Upper lobe of left lung (tissue), 6 donors: ENCODE results near the gene CCDC61. TPM values are rescaled to one million over a fixed set of nuclear protein-coding genes. Genes with fewer than 3 reads are reported as not detected.

Experiments used
- ATAC-seq, 2 donors: fragments of 200-7000 bp; cut with Tn5 transposase; one replicate each; pipeline ENCODE4 v1.9.1; 2022; ENCODE audit warnings: mild to moderate bottlenecking in 2 of 2, moderate library complexity in 2 of 2; ENCODE audit not compliant: low FRiP score in 2 of 2
- DNase-seq, 2 donors: peaks; one replicate each; pipeline ENCODE4 v3.0.0-alpha.2; 2019 to 2020
- H3K27ac ChIP-seq, 4 donors: fragments of 200-600 bp; sonication (generic); one replicate each; pipeline ENCODE4 v1.5.1; 2016 to 2019
- H3K27me3 ChIP-seq, 4 donors: fragments of 200-600 bp; sonication (generic); one replicate each; pipeline ENCODE4 v1.5.1; 2017 to 2019
- H3K36me3 ChIP-seq, 4 donors: fragments of 200-600 bp; sonication (generic); one replicate each; pipeline ENCODE4 v1.5.1; 2016 to 2019
- H3K4me1 ChIP-seq, 4 donors: fragments of 200-600 bp; sonication (generic); one replicate each; pipeline ENCODE4 v1.5.1; 2018 to 2019
- H3K4me3 ChIP-seq, 4 donors: fragments of 200-600 bp; sonication (generic); one replicate each; pipeline ENCODE4 v1.5.1; 2017 to 2019; ENCODE audit warnings: mild to moderate bottlenecking in 2 of 4, moderate library complexity in 1 of 4
- H3K9me3 ChIP-seq, 4 donors: fragments of 200-600 bp; sonication (generic); one replicate each; pipeline ENCODE4 v1.5.1; 2018 to 2019
- CTCF ChIP-seq, 6 experiments: fragments of 450-650 bp in 4 of 6; fragments of 200-600 bp in 2 of 6; sonication (generic) in 2 of 6; IDR thresholded peaks; one replicate each; pipeline ENCODE4 v1.5.1; 2016 to 2019; ENCODE audit warnings: antibody characterized with exemption in 6 of 6
- EP300 ChIP-seq, 4 donors: sonication (generic); formaldehyde crosslinking; IDR thresholded peaks; one replicate each; pipeline ENCODE4 v1.5.1; 2017; ENCODE audit warnings: antibody characterized with exemption in 4 of 4, control low read depth in 2 of 4
- POLR2A ChIP-seq, 4 donors: fragments of 450-650 bp; IDR thresholded peaks; one replicate each; pipeline ENCODE4 v1.5.1; 2016 to 2017; ENCODE audit warnings: antibody characterized with exemption in 4 of 4, mild to moderate bottlenecking in 2 of 4
- POLR2AphosphoS5 ChIP-seq, 2 donors: sonication (generic); formaldehyde crosslinking; IDR thresholded peaks; one replicate each; pipeline ENCODE4 v1.5.1; 2017; ENCODE audit warnings: antibody characterized with exemption in 2 of 2
- WGBS, 2 donors: methylation state at CpG; one replicate each; pipeline ENCODE4 v1.1.5; 2017 to 2018; 5-methylcytosine and 5-hydroxymethylcytosine counted together
- total RNA-seq, 6 donors: library from RNA; depleted of rRNA in 4 of 6; stranded (reverse); fragments of >200 nt in 4 of 6; gene quantifications; one replicate each; pipeline versions ENCODE4 v1.1.0 to v1.2.1, GENCODE V29; 2016 to 2021
- donor health status: DM: no; HTN: no; CAD: no; lungs with moderate emphysema.
- donor health status: DM: no; HTN: yes; CAD: no; lungs with severe emphysema.

Gene CCDC61
- total RNA-seq, 6 donors from 2014 or later, result 5.9 to 28.3 (median 20.3) TPM

GRCh38 chr19:46035546-46035945 is 40.3 kb downstream of the CCDC61 start:
- H3K27me3 ChIP-seq, result peaks cover 0 to 3% (median 0%) of the 10 kb centered on the region in 4 donors
- no peak overlapping the region for H3K27ac ChIP-seq
- H3K4me1 ChIP-seq, result no peaks in the 10 kb centered on the region
- no peaks in the 10 kb centered on the region for H3K9me3 ChIP-seq
- H3K36me3 ChIP-seq, result no peaks in the 10 kb centered on the region
- TF ChIP-seq POLR2A (IDR thresholded peaks at IDR 0.05), result no peak
- no peak for TF ChIP-seq EP300 (IDR thresholded peaks at IDR 0.05)
- TF ChIP-seq CTCF (IDR thresholded peaks at IDR 0.05), result no peak
- no peak for TF ChIP-seq POLR2AphosphoS5 (IDR thresholded peaks at IDR 0.05)
- no peak overlapping the region for H3K4me3 ChIP-seq
- ATAC-seq, result no peak
- DNase-seq, result peak in 1 of 2 donors; percentile 29
- WGBS, 2 donors, result 83 to 91% methylated on average over 6 of the region's 6 CpGs

GRCh38 chr19:46035986-46036743 is 40.9 kb downstream of the CCDC61 start:
- Histone ChIP-seq H3K4me3 (no peak overlapping the region), H3K9me3 (no peaks in the 10 kb centered on the region), H3K36me3 (no peaks in the 10 kb centered on the region), H3K27me3 (peaks cover 0 to 3% (median 0%) of the 10 kb centered on the region in 4 donors), H3K27ac (no peak overlapping the region), H3K4me1 (no peaks in the 10 kb centered on the region)
- TF ChIP-seq POLR2A (IDR thresholded peaks at IDR 0.05) (no peak), EP300 (IDR thresholded peaks at IDR 0.05) (no peak), CTCF (IDR thresholded peaks at IDR 0.05) (no peak), POLR2AphosphoS5 (IDR thresholded peaks at IDR 0.05) (no peak)
- peak in 1 of 2 donors; percentile 46 for DNase-seq
- no peak for ATAC-seq
- 81 to 82% methylated on average over 4 to 11 of the region's 13 CpGs for whole genome bisulfite sequencing, 2 donors

- Histone ChIP-seq H3K4me1 (no peaks in the 10 kb centered on the region), H3K4me3 (no peak overlapping the region), H3K9me3 (no peaks in the 10 kb centered on the region), H3K27ac (no peak overlapping the region), H3K36me3 (no peaks in the 10 kb centered on the region), H3K27me3 (peaks cover 0 to 3% (median 0%) of the 10 kb centered on the region in 4 donors)
- TF ChIP-seq POLR2AphosphoS5 (IDR thresholded peaks at IDR 0.05) (no peak), POLR2A (IDR thresholded peaks at IDR 0.05) (no peak), CTCF (IDR thresholded peaks at IDR 0.05) (no peak), EP300 (IDR thresholded peaks at IDR 0.05) (no peak)
- ATAC-seq, result no peak
- DNase-seq, result no peak
- WGBS, 2 donors, result 62% methylated on average over 3 of the region's 3 CpGs; no CpG with 5 or more reads in 1 of the 2 donors
These were observed 41.5 kb downstream of the CCDC61 start for GRCh38 chr19:46036744-46037128.

- H3K36me3 ChIP-seq, result no peaks in the 10 kb centered on the region
- TF ChIP-seq POLR2A (IDR thresholded peaks at IDR 0.05), result no peak
- TF ChIP-seq POLR2AphosphoS5 (IDR thresholded peaks at IDR 0.05), result no peak
- TF ChIP-seq CTCF (IDR thresholded peaks at IDR 0.05), result no peak
- TF ChIP-seq EP300 (IDR thresholded peaks at IDR 0.05), result no peak
- H3K9me3 ChIP-seq, result no peaks in the 10 kb centered on the region
- peak in 1 of 2 donors; percentile 14 for DNase-seq
- H3K4me1 ChIP-seq, result no peaks in the 10 kb centered on the region
- no peak for ATAC-seq
- H3K27me3 ChIP-seq, result peaks cover 0 to 3% (median 0%) of the 10 kb centered on the region in 4 donors
- no peak overlapping the region for H3K4me3 ChIP-seq
- WGBS, 2 donors, result 87% methylated on average over 6 of the region's 6 CpGs; no CpG with 5 or more reads in 1 of the 2 donors
- H3K27ac ChIP-seq, result no peak overlapping the region
These were observed 44.9 kb downstream of the CCDC61 start for GRCh38 chr19:46040125-46040524.
